HG02884 (cell line): ENCODE data around the gene NOP9.

Experiments
- ATAC-seq: cut with Tn5 transposase; IDR thresholded peaks from one replicate; pipeline ENCODE4 v1.9.1; 2021; ENCODE audit warnings: mild to moderate bottlenecking, moderate library complexity; ENCODE audit not compliant: unreplicated experiment

NOP9 gene, protein sequence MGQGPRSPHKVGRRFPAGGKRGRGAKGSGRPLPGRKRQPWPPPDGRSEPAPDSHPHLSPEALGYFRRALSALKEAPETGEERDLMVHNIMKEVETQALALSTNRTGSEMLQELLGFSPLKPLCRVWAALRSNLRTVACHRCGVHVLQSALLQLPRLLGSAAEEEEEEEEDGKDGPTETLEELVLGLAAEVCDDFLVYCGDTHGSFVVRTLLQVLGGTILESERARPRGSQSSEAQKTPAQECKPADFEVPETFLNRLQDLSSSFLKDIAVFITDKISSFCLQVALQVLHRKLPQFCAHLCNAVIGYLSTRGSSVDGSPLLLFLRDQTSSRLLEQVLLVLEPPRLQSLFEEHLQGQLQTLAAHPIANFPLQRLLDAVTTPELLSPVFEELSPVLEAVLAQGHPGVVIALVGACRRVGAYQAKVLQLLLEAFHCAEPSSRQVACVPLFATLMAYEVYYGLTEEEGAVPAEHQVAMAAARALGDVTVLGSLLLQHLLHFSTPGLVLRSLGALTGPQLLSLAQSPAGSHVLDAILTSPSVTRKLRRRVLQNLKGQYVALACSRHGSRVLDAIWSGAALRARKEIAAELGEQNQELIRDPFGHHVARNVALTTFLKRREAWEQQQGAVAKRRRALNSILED

DNA sequence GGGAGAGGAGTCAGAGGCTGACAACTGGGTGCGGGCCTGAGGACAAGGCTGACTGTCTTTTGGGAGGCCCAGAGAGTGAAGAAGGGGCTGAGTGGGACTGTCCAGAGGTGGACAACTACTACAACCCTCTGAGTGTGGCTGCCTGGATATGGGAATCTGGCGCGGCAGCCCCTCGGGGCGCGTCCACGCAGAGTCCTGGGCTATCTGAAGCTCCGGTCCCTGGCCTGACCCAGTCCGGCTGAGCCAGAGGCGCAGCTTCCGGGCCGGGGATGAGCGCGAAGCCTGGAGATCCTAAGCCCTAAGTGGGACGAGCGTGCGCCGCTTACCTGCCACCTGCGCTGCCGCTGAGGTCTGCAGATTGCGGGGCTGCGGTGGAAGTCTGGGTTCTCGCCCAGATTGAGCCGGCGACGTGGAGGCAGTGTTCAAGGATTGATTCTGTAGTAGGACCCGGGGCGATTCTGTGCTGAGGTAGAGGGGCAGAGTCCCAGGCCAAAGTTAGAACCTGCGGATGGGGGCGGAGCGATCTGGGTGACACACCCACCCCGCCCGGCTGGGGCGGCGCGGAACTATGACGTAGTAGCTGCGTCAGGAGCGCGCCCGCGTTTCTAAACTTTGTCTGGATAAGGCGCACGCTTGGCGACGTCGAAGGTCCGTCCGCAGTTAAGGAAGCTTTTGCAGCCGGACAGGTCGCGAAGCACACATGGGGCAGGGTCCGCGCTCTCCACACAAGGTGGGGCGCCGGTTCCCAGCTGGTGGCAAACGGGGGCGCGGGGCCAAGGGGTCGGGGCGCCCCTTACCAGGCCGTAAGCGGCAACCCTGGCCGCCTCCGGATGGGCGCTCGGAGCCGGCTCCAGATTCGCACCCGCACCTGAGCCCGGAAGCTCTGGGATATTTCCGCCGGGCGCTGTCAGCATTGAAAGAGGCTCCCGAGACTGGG is at the start of gene NOP9, which contains the start of gene DHRS1:
Gene NOP9, plus strand, starts transcription at position 596 of the 937 bp plus-strand sequence. Its CDS starts 105 bp downstream, at position 701.
Gene DHRS1, minus strand, starts transcription at position 526 of the 937 bp plus-strand sequence. CDS start 674 bp downstream, outside the sequence.
- peak; percentile 62 for ATAC-seq

- ATAC-seq = no peak
These were observed 49.3 kb upstream of the NOP9 start for GRCh38 chr14:24250354-24250753.

DNA sequence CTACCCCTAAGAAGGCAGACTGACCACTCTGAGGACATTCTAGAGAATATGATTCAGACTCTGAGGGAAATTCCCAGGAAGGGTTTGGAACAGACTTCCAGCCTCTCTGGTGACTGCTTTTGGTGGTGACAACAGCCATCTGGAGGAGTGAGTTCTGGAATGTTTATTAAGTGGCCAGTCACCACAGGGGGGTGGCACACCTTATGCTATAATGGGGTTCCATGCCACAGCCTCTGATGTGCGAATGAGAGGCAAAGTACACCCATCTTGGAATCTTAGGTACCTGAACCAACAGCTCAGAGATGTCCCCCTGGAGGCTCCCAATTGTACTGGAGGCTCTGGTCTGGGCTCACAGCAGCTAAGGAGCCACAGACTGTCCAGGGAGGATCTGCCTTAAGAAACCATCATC is 47.8 kb upstream of the NOP9 start:
- ATAC-seq = no peak

- ATAC-seq = no peak
These were observed 47.1 kb upstream of the NOP9 start for GRCh38 chr14:24252289-24253124.

GRCh38 chr14:24253936-24254335 is 45.7 kb upstream of the NOP9 start:
- ATAC-seq = no peak

DNA sequence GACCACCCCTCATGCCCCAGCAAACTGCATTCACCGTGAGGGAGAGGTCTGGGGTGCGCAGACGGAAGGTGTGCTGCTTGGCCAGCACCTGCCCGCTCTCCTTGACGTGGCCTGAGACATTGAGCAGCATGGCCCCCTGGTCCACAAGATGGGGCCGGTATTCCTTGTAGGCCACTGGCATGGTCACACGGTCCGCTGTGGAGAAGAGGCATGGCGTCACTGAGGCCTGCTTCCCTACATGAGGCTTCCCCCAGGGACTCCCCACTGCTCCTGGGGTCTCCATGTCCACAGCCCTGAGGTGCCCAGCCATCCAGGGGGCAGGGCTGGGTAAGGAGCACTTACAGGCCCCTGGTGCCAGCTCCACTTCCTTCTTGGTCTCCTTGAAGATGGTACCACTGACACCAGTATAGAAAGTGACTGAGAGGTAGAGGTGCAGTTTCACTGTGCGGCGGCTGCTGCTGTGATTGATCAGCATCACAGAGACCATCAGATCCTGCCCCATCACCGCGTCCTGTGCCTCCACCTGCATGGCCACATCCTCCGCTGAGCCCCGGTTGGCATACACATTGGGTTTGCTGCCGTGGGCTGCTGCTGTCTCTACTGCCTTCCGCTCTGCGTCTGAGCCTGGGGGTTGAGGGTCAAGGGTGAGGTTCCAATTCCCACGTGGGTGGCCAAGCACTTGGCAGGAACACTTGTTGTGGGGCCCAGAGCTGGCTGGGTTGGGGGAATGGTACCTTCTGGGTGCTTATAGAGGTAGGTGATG is 44.8 kb upstream of the NOP9 start:
- no peak for ATAC-seq

DNA sequence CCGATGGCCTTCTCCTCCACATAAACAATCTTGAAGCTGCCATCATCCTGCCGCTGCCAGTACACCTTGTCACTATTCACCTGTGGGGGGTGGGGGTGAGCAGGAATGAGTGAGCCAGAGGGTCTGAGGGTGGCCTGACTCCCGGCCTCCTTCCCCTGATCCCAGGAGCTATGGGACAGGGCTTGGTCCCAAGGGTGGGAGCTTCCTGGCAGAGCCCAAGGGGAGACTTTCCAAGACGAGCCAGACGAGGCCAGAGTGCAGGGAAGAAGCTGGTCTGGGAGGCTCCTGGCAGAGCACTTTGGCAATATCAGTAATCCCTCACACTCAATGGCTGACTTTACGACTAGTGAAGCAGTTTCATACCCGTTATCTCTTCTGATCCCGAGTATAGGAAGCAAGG is 44.2 kb upstream of the NOP9 start:
- ATAC-seq = no peak

DNA sequence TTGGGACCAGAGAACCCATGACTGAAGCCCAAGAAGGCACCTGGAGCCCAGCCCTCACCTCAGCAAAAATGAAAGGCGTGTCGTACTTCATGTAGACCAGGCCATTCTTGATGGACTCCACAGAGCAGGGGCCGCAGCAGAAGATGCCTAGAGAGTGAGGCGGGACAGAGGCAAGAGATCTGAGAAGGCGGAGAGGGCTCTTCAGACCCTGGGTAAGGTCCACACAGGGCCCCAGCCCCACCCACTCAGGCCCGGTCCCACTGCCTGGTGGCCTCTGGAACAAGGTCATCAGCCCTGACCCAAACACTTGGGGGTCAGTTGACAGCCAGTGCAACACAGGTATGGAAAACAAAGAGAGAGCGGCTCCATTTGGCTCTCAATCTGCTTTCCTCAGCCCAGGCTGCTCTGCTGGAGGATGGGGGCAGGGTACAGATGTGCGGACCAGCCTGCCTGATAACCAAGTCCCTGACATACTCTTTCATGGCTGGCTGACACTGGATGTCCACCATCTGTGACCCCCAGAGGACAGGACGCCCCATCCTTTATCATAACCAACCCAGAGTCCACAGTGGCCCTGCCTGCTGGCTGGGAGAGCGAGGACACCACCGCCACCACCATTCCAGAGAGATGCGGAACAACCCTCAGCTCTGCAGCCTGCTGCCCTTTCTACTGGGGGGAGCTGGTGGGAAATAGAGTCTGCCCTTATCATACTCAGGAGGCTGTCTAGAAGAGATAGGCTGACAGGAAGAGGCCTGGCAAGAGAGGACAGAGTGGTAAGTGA is 43.5 kb upstream of the NOP9 start:
- no peak for ATAC-seq

DNA sequence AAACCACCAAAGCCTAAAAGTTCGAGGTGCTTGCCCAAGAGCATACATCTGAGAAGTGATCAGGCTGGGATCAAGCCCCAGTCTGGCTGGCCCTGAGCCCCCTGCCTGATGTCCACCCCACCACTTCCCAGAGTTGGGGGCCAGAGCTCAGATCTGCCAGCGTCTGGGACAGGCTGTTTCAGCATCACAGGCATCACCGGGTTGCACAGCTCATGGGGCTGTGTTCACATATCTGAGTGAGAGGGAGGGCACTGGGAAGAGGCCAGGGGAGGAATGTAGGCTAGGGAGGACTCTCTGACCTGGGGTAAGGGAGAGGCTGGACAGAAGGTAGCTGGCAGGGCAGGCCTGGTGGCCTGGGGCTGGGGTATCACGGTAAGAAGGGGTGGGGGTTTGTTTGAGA is 42.7 kb upstream of the NOP9 start:
- ATAC-seq = no peak

DNA sequence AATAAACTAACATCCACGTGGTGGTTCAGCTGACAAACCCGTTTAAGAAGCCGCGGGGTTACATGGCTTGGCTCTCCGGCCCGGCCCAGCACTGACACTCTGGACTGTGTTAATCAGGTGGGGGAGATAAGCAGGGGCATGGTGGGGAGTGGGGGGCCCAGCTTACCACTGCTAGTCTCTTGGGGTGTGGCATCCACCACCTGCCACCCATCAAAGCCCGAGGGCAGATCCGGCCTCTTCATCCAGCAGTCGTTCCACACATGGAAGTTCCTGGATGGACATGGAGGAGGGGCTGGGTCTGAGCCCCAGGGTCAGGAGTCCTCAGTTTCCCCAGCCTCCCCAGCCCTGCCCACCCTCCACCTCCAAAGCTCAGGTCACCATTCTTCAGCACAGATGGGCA is 41.5 kb upstream of the NOP9 start:
- ATAC-seq = no peak

- ATAC-seq = no peak
These were observed 40.9 kb upstream of the NOP9 start for GRCh38 chr14:24258548-24259265.

DNA sequence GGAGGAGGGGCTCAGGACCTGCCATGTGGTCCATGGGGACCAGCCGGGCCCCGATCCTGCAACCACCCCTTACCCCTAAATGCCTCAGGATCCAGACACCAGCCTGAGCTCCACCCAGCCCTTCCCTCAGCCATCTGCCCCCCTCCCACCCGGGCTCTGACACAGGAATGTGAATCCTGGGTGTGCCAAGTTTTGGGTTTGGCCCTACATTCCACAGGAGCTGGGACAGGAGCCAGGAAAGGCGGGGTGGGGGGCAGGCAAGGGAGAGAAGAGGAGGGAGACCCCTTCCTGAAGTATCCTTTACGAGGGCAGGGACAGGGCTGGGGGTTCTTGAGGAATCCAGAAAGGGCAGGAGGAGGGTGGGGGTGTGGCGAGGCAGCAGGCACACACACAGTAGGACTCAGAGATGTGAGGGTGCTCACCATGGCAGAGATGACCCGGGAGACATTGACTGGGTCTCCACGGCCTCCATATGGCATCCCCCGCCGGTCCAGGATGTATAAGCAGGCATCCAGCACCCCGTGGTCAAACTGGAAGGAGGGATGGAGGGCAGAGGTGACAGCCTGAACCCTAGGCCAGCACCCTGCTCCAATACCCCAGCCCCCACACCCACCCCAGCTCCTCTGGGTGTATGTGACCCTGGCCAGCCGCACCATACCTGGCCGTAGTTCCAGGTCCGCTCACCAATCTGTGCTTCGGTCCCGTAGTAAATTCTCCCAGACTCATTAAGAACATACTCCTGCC is 40.2 kb upstream of the NOP9 start:
- no peak for ATAC-seq

GRCh38 chr14:24260026-24260779 is 39.4 kb upstream of the NOP9 start:
- no peak for ATAC-seq

DNA sequence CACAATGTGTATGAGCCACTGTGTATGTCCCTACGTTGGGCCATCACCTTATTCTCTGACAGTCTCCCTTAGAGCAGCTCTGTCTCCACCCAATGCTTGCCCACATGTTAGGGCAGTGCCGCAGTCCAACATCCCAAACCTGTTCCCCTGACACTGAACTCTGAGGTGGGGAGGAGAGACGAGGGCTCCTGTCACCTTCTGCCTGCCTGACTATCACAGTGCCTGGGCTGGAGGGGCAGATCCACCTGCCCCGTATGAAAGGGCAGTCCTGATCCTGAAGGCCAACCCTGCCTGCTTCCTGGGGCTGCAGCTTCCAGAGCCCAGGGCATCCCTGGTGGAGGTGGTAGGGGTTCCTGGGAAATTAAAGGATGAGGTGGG is 38.9 kb upstream of the NOP9 start:
- ATAC-seq = no peak

- ATAC-seq = no peak
These were observed 38.2 kb upstream of the NOP9 start for GRCh38 chr14:24261256-24261968.

DNA sequence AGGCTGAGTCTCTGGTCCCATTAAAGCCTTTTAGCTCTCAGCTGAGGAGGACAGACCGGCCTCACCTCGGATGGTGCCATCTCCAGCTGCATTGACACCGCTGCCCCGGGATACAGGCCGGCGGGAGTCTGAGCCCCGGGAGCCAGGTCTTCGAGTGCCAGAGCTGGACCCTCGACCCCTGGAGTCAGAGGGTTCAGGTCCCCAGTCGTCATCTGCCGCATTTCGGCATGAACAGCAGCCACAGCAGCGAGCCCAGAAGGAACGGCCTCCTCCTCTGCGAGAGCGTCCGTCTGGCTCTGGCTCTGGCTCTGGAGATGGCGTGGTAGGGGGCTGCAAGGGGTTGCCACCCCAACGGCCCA is 37.7 kb upstream of the NOP9 start:
- no peak for ATAC-seq
